ENCODE results near the gene COL8A1. TPM values are rescaled to one million over a fixed set of nuclear protein-coding genes. Genes with fewer than 3 reads are reported as not detected.

COL8A1 gene
- total and polyA plus RNA-seq, 10 of the 15 experiments (the other 5 are each of a cell fraction or from before 2014, with no cell fraction given) = 0.04 to 0.73 (median 0.10) TPM; not detected in 5

- no TSS peak for BruUV-seq (replicated peaks)
- FAIRE-seq (no peak), ATAC-seq (peak; percentile 31), DNase-seq (ENCODE audit: low read depth, low spot score) (no peak)
- ChIA-PET SMC1A (ENCODE audit: uncharacterized antibody, unreplicated experiment) (interaction anchor here (1.1 kb wide), 1 partner anchor 19 kb away, joined by 3 read pairs; no protein-coding TSS in a partner anchor), RAD21 (ENCODE audit: unreplicated experiment) (interaction anchor here (0.6 to 0.8 kb wide), 2 partner anchors 135 to 138 kb away, joined by 3 to 5 read pairs; no protein-coding TSS in a partner anchor), CTCF (interaction anchor here (1.0 to 1.4 kb wide), 3 partner anchors 8 to 51 kb away, joined by 3 to 5 read pairs (median 3); no protein-coding TSS in a partner anchor), POLR2A (no interaction called here)
- H3K27ac ChIP-seq (ENCODE audit: control insufficient read depth, insufficient read depth) = no peak overlapping the region
- H2AFZ ChIP-seq (ENCODE audit: control insufficient read depth, low read depth, low read length) = no peak overlapping the region
- no peaks in the 10 kb centered on the region for H3K79me2 ChIP-seq (ENCODE audit: control insufficient read depth, insufficient read depth, low read length)
- peaks cover 4 to 12% of the 10 kb centered on the region in 2 experiments; a peak in 3 of 4 replicates for H3K27me3 ChIP-seq (replicated peaks in 1 of 2; ENCODE audit: control insufficient read depth in 2 of 2, insufficient read depth in 2 of 2, low read length in 1 of 2)
- 41% methylated on average over 6 of the region's 6 CpGs for WGBS (ENCODE audit: insufficient coverage, insufficient replicate concordance, low lambda C conversion rate, missing lambda C conversion rate)
- in situ Hi-C loops (cut with MboI) (no loop called here), intact Hi-C loops (cut with micrococcal nuclease; ENCODE audit: unreplicated experiment) (no loop called here)
- no peak overlapping the region for H3K4me3 ChIP-seq
- H4K20me1 ChIP-seq (ENCODE audit: control insufficient read depth, insufficient read depth) = no peaks in the 10 kb centered on the region
- no peaks in the 10 kb centered on the region for H3K4me1 ChIP-seq (ENCODE audit: control insufficient read depth, insufficient read depth, low read length)
- H3K36me3 ChIP-seq (ENCODE audit: control insufficient read depth in 2 of 2, insufficient read depth in 2 of 2, low read length in 1 of 2) = no peaks in the 10 kb centered on the region
- H3K9ac ChIP-seq (ENCODE audit: control insufficient read depth, insufficient read depth, low read length) = no peak overlapping the region
- no peak overlapping the region for H3K4me2 ChIP-seq (ENCODE audit: control insufficient read depth, insufficient read depth)
- H3K9me3 ChIP-seq (replicated peaks; ENCODE audit: control insufficient read depth, insufficient read depth, low read length) = no peaks in the 10 kb centered on the region
- TF ChIP-seq POLR2A (IDR thresholded peaks at IDR 0.05; ENCODE audit: low read depth, low read length) (no peak), IRF3 (IDR thresholded peaks at IDR 0.05) (no peak), JUNB (IDR thresholded peaks at IDR 0.05) (no peak), HCFC1 (IDR thresholded peaks at IDR 0.05; ENCODE audit: low read length) (no peak), BCL3 (IDR thresholded peaks at IDR 0.05; ENCODE audit: borderline replicate concordance, insufficient read depth, low read depth, low read length, poor library complexity, severe bottlenecking) (no peak), NBN (IDR thresholded peaks at IDR 0.05) (no peak), SIN3A (IDR thresholded peaks at IDR 0.05; ENCODE audit: low read depth, low read length) (no peak), RUNX3 (IDR thresholded peaks at IDR 0.05; ENCODE audit: low read length) (no peak), POLR2AphosphoS5 (IDR thresholded peaks at IDR 0.05; ENCODE audit: low read length) (no peak), ZBTB11 (CRISPR knock-in tag; IDR thresholded peaks at IDR 0.05) (no peak), BCLAF1 (IDR thresholded peaks at IDR 0.05) (no peak), SMAD5 (IDR thresholded peaks at IDR 0.05; ENCODE audit: low read depth) (no peak), ZNF687 (IDR thresholded peaks at IDR 0.05) (no peak)
These were observed 1.4 kb upstream of the COL8A1 start for GRCh38 chr3:99637016-99637367.

Measured in GM12878 (cell line).